GM06990 (cell line): ENCODE measurements around the gene OPCML.

Experiments
- DNase-seq: peaks from one replicate; pipeline ENCODE4 v3.0.0-alpha.2; 2011; ENCODE audit not compliant: insufficient read length; ENCODE audit errors: extremely low read depth
- H3K27me3 ChIP-seq: replicated peaks from 2 replicates; pipeline ENCODE4 v1.6.0; 2011; ENCODE audit warnings: low read length; ENCODE audit not compliant: control insufficient read depth, insufficient read depth
- H3K36me3 ChIP-seq: 2 replicates; pipeline ENCODE4 v1.5.1; 2011; ENCODE audit warnings: low read length; ENCODE audit not compliant: control insufficient read depth, insufficient read depth
- H3K4me3 ChIP-seq: replicated peaks from 2 replicates; pipeline ENCODE4 v1.5.1; 2011; ENCODE audit warnings: low read depth, mild to moderate bottlenecking, control low read depth, low read length
- TF ChIP-seq, protein P1 (sequence below): IDR thresholded peaks from 2 replicates; pipeline ENCODE4 v1.5.1; 2011; ENCODE audit warnings: low read length, control low read depth, mild to moderate bottlenecking, inconsistent platforms; ENCODE audit not compliant: insufficient read depth, poor library complexity, severe bottlenecking

OPCML gene

GRCh38 chr11:133386852-133387251 is 145.4 kb downstream of the OPCML start:
- TF ChIP-seq, protein P1, sequence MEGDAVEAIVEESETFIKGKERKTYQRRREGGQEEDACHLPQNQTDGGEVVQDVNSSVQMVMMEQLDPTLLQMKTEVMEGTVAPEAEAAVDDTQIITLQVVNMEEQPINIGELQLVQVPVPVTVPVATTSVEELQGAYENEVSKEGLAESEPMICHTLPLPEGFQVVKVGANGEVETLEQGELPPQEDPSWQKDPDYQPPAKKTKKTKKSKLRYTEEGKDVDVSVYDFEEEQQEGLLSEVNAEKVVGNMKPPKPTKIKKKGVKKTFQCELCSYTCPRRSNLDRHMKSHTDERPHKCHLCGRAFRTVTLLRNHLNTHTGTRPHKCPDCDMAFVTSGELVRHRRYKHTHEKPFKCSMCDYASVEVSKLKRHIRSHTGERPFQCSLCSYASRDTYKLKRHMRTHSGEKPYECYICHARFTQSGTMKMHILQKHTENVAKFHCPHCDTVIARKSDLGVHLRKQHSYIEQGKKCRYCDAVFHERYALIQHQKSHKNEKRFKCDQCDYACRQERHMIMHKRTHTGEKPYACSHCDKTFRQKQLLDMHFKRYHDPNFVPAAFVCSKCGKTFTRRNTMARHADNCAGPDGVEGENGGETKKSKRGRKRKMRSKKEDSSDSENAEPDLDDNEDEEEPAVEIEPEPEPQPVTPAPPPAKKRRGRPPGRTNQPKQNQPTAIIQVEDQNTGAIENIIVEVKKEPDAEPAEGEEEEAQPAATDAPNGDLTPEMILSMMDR: no peak
- Histone ChIP-seq H3K4me3 (no peak overlapping the region), H3K36me3 (no peaks in the 10 kb centered on the region), H3K27me3 (no peaks in the 10 kb centered on the region; the same call in 1 of the 2 replicates)
- DNase-seq: no peak

DNA sequence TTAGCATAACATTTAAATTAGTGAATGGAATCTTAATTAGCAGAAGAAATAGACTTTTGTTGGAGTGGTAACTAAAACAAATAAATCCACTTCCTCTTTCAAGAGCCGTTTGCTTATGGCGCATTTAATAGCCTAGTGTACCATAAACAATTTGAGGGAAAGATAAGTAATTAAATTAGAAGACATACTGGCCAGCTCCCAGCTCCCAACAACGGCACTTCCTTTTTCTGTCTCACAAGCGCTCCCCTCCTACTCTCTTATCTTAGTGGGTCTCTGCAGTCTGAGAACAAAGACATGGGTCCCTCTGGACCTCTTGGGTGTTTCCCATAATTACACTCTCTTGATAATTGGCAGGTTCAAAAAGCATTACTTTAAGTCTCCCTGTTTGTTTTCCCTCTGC is 146.0 kb downstream of the OPCML start:
- Histone ChIP-seq H3K36me3 (no peaks in the 10 kb centered on the region), H3K27me3 (peaks cover 1% of the 10 kb centered on the region), H3K4me3 (no peak overlapping the region)
- TF ChIP-seq, protein P1: no peak
- no peak for DNase-seq

GRCh38 chr11:133385781-133386180 is 146.5 kb downstream of the OPCML start:
- TF ChIP-seq, protein P1: no peak
- H3K36me3 ChIP-seq: no peaks in the 10 kb centered on the region
- no peak for DNase-seq
- H3K27me3 ChIP-seq: peaks cover 1% of the 10 kb centered on the region
- no peak overlapping the region for H3K4me3 ChIP-seq

- no peak overlapping the region for H3K4me3 ChIP-seq
- no peaks in the 10 kb centered on the region for H3K36me3 ChIP-seq
- no peak for DNase-seq
- H3K27me3 ChIP-seq: peaks cover 1% of the 10 kb centered on the region
- TF ChIP-seq, protein P1: no peak
Measured at GRCh38 chr11:133384731-133385130, 147.6 kb downstream of the OPCML start.

DNA sequence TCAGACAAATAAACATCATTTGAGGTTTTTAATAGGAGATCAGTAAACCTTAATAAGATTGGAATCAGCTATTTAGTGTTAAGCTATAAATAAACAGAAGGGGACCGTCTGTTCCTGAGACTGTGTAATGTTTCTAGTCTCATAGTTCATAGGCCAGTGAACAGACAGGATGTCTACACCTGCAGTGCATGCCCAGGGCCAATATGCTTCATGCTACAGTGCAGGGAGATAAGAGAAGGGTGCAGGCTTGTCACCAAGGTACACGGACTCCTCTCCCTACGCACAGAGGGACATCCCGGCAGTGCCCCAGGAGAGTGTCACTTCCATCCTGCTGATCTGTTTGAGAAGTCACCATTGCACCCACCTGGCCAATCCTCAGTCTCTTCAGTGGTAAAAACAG is 148.6 kb downstream of the OPCML start:
- H3K27me3 ChIP-seq: peaks cover 1% of the 10 kb centered on the region
- TF ChIP-seq, protein P1: no peak
- H3K36me3 ChIP-seq: no peaks in the 10 kb centered on the region
- DNase-seq: no peak
- no peak overlapping the region for H3K4me3 ChIP-seq

- DNase-seq: no peak
- Histone ChIP-seq H3K27me3 (peaks cover 1% of the 10 kb centered on the region), H3K4me3 (no peak overlapping the region), H3K36me3 (no peaks in the 10 kb centered on the region)
- TF ChIP-seq, protein P1: no peak
Measured at GRCh38 chr11:133383201-133383600, 149.1 kb downstream of the OPCML start.
